OCI-LY7 (cell line): ENCODE results near the gene NTMT1. TPM values are rescaled to one million over a fixed set of nuclear protein-coding genes. Genes with fewer than 3 reads are reported as not detected.

ENCODE experiments used
- BruUV-seq: library from RNA; stranded (reverse); fragments of 400-500 nt; replicated peaks from 2 replicates; lab custom pipeline; 2021; lab: Mats Ljungman, UMichigan
- CTCF ChIA-PET: fragments of 300-600 bp; sonication (Branson Sonifier 250); formaldehyde crosslinking; loops from one replicate; lab custom pipeline; 2022; ENCODE audit warnings: antibody characterized with exemption; ENCODE audit not compliant: unreplicated experiment; lab: Charles Lee
- POLR2A ChIA-PET: fragments of 300-600 bp; sonication (Branson Sonifier 250); formaldehyde crosslinking; loops from one replicate; lab custom pipeline; 2022; ENCODE audit warnings: antibody characterized with exemption; lab: Charles Lee
- DNase-seq: peaks from one replicate; pipeline ENCODE4 v3.0.0-alpha.2; 2015; ENCODE audit warnings: low spot score
- H2AFZ ChIP-seq: fragments of 200-600 bp; sonication (generic), shearing (Covaris generic); 2 replicates; pipeline ENCODE4 v1.6.1; 2014; ENCODE audit warnings: mild to moderate bottlenecking, antibody characterized with exemption, low read length, moderate library complexity
- H3K27ac ChIP-seq: fragments of 200-600 bp; sonication (generic); 2 replicates; pipeline ENCODE4 v1.5.1; 2014; ENCODE audit warnings: mixed run types, low read depth, mild to moderate bottlenecking, moderate library complexity, low read length, inconsistent platforms; ENCODE audit not compliant: poor library complexity, severe bottlenecking
- H3K36me3 ChIP-seq: fragments of 200-600 bp; sonication (generic); 2 replicates; pipeline ENCODE4 v1.6.1; 2014; ENCODE audit warnings: mild to moderate bottlenecking, antibody characterized with exemption, low read length, moderate library complexity, mixed read lengths; ENCODE audit not compliant: insufficient read depth
- H3K4me1 ChIP-seq: fragments of 200-600 bp; sonication (generic); 2 replicates; pipeline ENCODE4 v1.5.1; 2014; ENCODE audit warnings: mild to moderate bottlenecking, low read length; ENCODE audit not compliant: insufficient read depth, poor library complexity, severe bottlenecking
- H3K4me2 ChIP-seq: fragments of 200-600 bp; sonication (generic); 2 replicates; pipeline ENCODE4 v1.6.1; 2014; ENCODE audit warnings: mild to moderate bottlenecking, low read length
- H3K4me3 ChIP-seq: fragments of 200-600 bp; sonication (generic); 2 replicates; pipeline ENCODE4 v1.5.1; 2014; ENCODE audit warnings: mild to moderate bottlenecking, low read depth, low read length; ENCODE audit not compliant: poor library complexity, severe bottlenecking
- H3K79me2 ChIP-seq: fragments of 200-600 bp; sonication (generic); 2 replicates; pipeline ENCODE4 v1.6.1; 2016; ENCODE audit warnings: low read depth, mild to moderate bottlenecking, low read length, moderate library complexity, mixed read lengths; ENCODE audit not compliant: insufficient read depth
- H3K9me2 ChIP-seq: fragments of 200-600 bp; sonication (generic); 2 replicates; pipeline ENCODE4 v1.6.1; 2016; ENCODE audit warnings: mild to moderate bottlenecking, low read length, mixed read lengths; ENCODE audit not compliant: insufficient read depth
- H3K9me3 ChIP-seq: fragments of 200-600 bp; sonication (generic); 2 replicates; pipeline ENCODE4 v1.6.1; 2014; ENCODE audit warnings: mild to moderate bottlenecking, mixed run types, low read length, mixed read lengths
- H4K20me1 ChIP-seq: fragments of 200-600 bp; sonication (generic); 2 replicates; pipeline ENCODE4 v1.6.1; 2014; ENCODE audit warnings: mild to moderate bottlenecking, antibody characterized with exemption, low read length, moderate library complexity, mixed read lengths; ENCODE audit not compliant: insufficient read depth
- CTCF ChIP-seq: fragments of 200-600 bp; sonication (generic); conservative IDR thresholded peaks from 2 replicates; pipeline ENCODE4 v1.5.1; 2014; ENCODE audit warnings: mild to moderate bottlenecking, antibody characterized with exemption, low read length, moderate library complexity, mixed read lengths
- EZH2phosphoT487 ChIP-seq: fragments of 200-600 bp; sonication (generic); IDR thresholded peaks from 2 replicates; pipeline ENCODE4 v1.6.1; 2018; ENCODE audit warnings: low read depth, borderline replicate concordance, mild to moderate bottlenecking, mixed run types, antibody characterized with exemption, low read length, moderate library complexity, mixed read lengths
- intact Hi-C: fragments of 100-400 bp; cut with micrococcal nuclease; formaldehyde crosslinking; loops from one replicate; pipeline ENCODE4 v1.10.0; 2022; ENCODE audit not compliant: unreplicated experiment
- total RNA-seq, 2 experiments: library from RNA; depleted of rRNA in 1 of 2; stranded (reverse); fragments of >200 nt in 1 of 2; shearing (Covaris generic) in 1 of 2; gene quantifications; 2 replicates each; pipeline ENCODE4 v1.2.3, GENCODE V29; 2014 to 2022

Gene NTMT1
- total RNA-seq, 2 experiments from 2014 or later: 46.6 to 59.8 TPM

- peaks cover 14% of the 10 kb centered on the region for H3K4me1 ChIP-seq
- no peaks in the 10 kb centered on the region for H3K36me3 ChIP-seq
- intact Hi-C loops: no loop called here
- ChIA-PET CTCF (interaction anchor here (0.6 kb wide), 1 partner anchor 231 kb away, joined by 3 read pairs; no protein-coding TSS in a partner anchor), POLR2A (interaction anchor here (1.4 kb wide), 1 partner anchor 377 kb away, joined by 3 read pairs; no protein-coding TSS in a partner anchor)
- no peaks in the 10 kb centered on the region for H3K9me3 ChIP-seq
- no peak overlapping the region for H3K27ac ChIP-seq
- H4K20me1 ChIP-seq: no peaks in the 10 kb centered on the region
- no peaks in the 10 kb centered on the region for H3K9me2 ChIP-seq
- no peak overlapping the region for H3K4me2 ChIP-seq
- H2AFZ ChIP-seq: no peak overlapping the region
- H3K4me3 ChIP-seq: no peak overlapping the region
- no TSS peak for BruUV-seq
- TF ChIP-seq EZH2phosphoT487 (no peak), CTCF (no peak)
- DNase-seq: no peak
- no peaks in the 10 kb centered on the region for H3K79me2 ChIP-seq
Measured at GRCh38 chr9:129613520-129614175, 12.3 kb upstream of the NTMT1 start.

DNA sequence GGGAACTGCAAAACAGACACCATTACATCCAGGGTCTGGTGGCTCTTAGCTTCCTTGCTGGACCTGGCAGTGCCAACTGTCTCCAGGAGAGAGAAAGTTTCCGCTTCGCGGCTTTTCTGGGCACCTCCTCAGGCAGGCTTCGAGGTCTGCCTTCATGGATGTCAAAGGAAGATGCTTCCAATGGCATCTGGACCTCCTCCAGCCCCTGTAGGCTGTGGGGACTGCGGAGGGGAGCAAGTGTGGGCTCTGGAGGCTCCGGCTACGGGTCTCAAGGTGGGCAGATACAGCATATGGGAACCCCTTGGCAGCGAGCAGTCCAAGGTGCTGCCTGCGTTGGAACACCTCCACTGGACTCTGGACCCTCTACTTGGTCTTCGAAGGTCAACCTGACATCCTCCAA is 11.0 kb upstream of the NTMT1 start:
- no peaks in the 10 kb centered on the region for H3K79me2 ChIP-seq
- H4K20me1 ChIP-seq: no peaks in the 10 kb centered on the region
- no peak overlapping the region for H3K4me3 ChIP-seq
- ChIA-PET POLR2A (no interaction called here), CTCF (no interaction called here)
- no peaks in the 10 kb centered on the region for H3K9me3 ChIP-seq
- no TSS peak for BruUV-seq
- H3K9me2 ChIP-seq: no peaks in the 10 kb centered on the region
- H3K36me3 ChIP-seq: no peaks in the 10 kb centered on the region
- no peak for DNase-seq
- peaks cover 10% of the 10 kb centered on the region for H3K4me1 ChIP-seq
- H3K27ac ChIP-seq: no peak overlapping the region
- intact Hi-C loops: no loop called here
- no peak overlapping the region for H3K4me2 ChIP-seq
- TF ChIP-seq EZH2phosphoT487 (no peak), CTCF (no peak)
- H2AFZ ChIP-seq: no peak overlapping the region
